Chondrocyte (in vitro differentiated cells): ENCODE results near the gene GNG12. TPM values are rescaled to one million over a fixed set of nuclear protein-coding genes. Genes with fewer than 3 reads are reported as not detected.
A peak's percentile ranks its signal among the peaks of the same experiment; 100 is the strongest.

Source experiments
- DNase-seq: peaks from one replicate; pipeline ENCODE4 v3.0.0; 2021; ENCODE audit warnings: mixed read lengths, low spot score
- H3K27ac Mint-ChIP-seq: one replicate; pipeline ENCODE4 v1.8.0; 2021; ENCODE audit warnings: mild to moderate bottlenecking, moderate library complexity, mixed read lengths; ENCODE audit not compliant: unreplicated experiment
- H3K27me3 Mint-ChIP-seq: 2 replicates; pipeline ENCODE4 v1.8.0; 2021; ENCODE audit warnings: low read depth, mixed read lengths
- H3K36me3 Mint-ChIP-seq: 2 replicates; pipeline ENCODE4 v1.8.0; 2021; ENCODE audit warnings: low read depth, mixed read lengths
- H3K4me1 Mint-ChIP-seq: 2 replicates; pipeline ENCODE4 v1.8.0; 2021; ENCODE audit warnings: low read depth, mild to moderate bottlenecking, mixed read lengths
- H3K4me3 Mint-ChIP-seq: one replicate; pipeline ENCODE4 v1.8.0; 2021; ENCODE audit warnings: mild to moderate bottlenecking, moderate library complexity, mixed read lengths; ENCODE audit not compliant: unreplicated experiment
- H3K9me3 Mint-ChIP-seq: 2 replicates; pipeline ENCODE4 v1.8.0; 2021; ENCODE audit warnings: low read depth, mixed read lengths
- total RNA-seq: library from RNA; stranded (reverse); gene quantifications from 3 replicates; pipeline ENCODE4 v1.2.1, GENCODE V29; 2021
- TF ChIP-seq, protein P1 (sequence below): fragments of 200-600 bp; sonication (generic); IDR thresholded peaks from 2 replicates; pipeline ENCODE4 v1.5.0; 2021; ENCODE audit warnings: antibody characterized with exemption, mild to moderate bottlenecking, moderate library complexity

The GNG12 gene
- total RNA-seq, 1 donor from 2014 or later: 91.5 TPM

- Mint-ChIP-seq H3K36me3 (peaks cover 19% of the 10 kb centered on the region), H3K4me1 (peaks cover 49% of the 10 kb centered on the region), H3K4me3 (peak within 1 kb of the TSS; percentile 92), H3K27me3 (no peaks in the 10 kb centered on the region), H3K9me3 (no peaks in the 10 kb centered on the region), H3K27ac (peak within 1 kb of the TSS; percentile 99)
- TF ChIP-seq, protein P1, sequence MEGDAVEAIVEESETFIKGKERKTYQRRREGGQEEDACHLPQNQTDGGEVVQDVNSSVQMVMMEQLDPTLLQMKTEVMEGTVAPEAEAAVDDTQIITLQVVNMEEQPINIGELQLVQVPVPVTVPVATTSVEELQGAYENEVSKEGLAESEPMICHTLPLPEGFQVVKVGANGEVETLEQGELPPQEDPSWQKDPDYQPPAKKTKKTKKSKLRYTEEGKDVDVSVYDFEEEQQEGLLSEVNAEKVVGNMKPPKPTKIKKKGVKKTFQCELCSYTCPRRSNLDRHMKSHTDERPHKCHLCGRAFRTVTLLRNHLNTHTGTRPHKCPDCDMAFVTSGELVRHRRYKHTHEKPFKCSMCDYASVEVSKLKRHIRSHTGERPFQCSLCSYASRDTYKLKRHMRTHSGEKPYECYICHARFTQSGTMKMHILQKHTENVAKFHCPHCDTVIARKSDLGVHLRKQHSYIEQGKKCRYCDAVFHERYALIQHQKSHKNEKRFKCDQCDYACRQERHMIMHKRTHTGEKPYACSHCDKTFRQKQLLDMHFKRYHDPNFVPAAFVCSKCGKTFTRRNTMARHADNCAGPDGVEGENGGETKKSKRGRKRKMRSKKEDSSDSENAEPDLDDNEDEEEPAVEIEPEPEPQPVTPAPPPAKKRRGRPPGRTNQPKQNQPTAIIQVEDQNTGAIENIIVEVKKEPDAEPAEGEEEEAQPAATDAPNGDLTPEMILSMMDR: no peak
- peak; percentile 100 for DNase-seq
Measured at GRCh38 chr1:67685067-67685557, 148.2 kb downstream of the GNG12 start, which contains the start of gene GADD45A. Gene GADD45A, plus strand, starts transcription at chr1:67685201. Its CDS starts 294 bp downstream, at chr1:67685495.

- Mint-ChIP-seq H3K27me3 (no peaks in the 10 kb centered on the region), H3K36me3 (peaks cover 19% of the 10 kb centered on the region)
Measured at GRCh38 chr1:67684526-67685066, 148.7 kb downstream of the GNG12 start.

GRCh38 chr1:67683766-67684525 is 149.3 kb downstream of the GNG12 start:
- Mint-ChIP-seq H3K27me3 (no peaks in the 10 kb centered on the region), H3K9me3 (no peaks in the 10 kb centered on the region), H3K4me3 (peak overlapping the region; percentile 92), H3K4me1 (peaks cover 46% of the 10 kb centered on the region), H3K36me3 (peaks cover 15% of the 10 kb centered on the region), H3K27ac (peak overlapping the region; percentile 99)
- TF ChIP-seq, protein P1: no peak
- no peak for DNase-seq

More at GRCh38 chr1:67684526-67685066, 148.7 kb downstream of the GNG12 start:
- Mint-ChIP-seq H3K4me1 (peaks cover 52% of the 10 kb centered on the region), H3K9me3 (no peaks in the 10 kb centered on the region), H3K4me3 (peak overlapping the region; percentile 92), H3K27ac (peak overlapping the region; percentile 99)
- no peak for DNase-seq
- TF ChIP-seq, protein P1: no peak

DNA sequence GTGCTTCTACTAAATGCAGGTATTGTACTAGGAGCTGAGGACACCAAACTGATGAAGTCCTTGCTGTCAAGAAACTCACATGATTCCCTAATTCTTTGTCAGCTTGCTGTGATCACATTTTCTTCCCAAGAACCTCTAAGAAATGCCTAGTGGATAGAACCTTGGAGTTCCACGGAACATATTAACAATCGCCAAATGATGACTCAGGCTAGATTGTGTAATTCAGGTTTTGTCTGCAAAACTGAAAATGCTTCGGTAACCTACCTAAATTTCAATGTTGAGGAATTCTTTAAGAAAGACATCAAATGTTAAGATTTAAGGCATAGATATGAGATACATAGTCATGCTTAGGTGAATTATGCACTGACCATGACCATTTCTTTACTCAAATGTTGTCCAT is 150.0 kb downstream of the GNG12 start:
- TF ChIP-seq, protein P1: no peak
- peak overlapping the region; percentile 99 for H3K27ac Mint-ChIP-seq
- H3K9me3 Mint-ChIP-seq: no peaks in the 10 kb centered on the region
- no peak for DNase-seq
- peaks cover 42% of the 10 kb centered on the region for H3K4me1 Mint-ChIP-seq
- no peaks in the 10 kb centered on the region for H3K27me3 Mint-ChIP-seq
- H3K36me3 Mint-ChIP-seq: peaks cover 11% of the 10 kb centered on the region
- no peak overlapping the region for H3K4me3 Mint-ChIP-seq

- H3K4me3 Mint-ChIP-seq: no peak overlapping the region
- no peak for DNase-seq
- peaks cover 38% of the 10 kb centered on the region for H3K4me1 Mint-ChIP-seq
Measured at GRCh38 chr1:67682659-67683197, 150.5 kb downstream of the GNG12 start.

More at GRCh38 chr1:67682659-67683197, 150.5 kb downstream of the GNG12 start:
- Mint-ChIP-seq H3K36me3 (peaks cover 8% of the 10 kb centered on the region), H3K9me3 (no peaks in the 10 kb centered on the region), H3K27me3 (no peaks in the 10 kb centered on the region), H3K27ac (peak overlapping the region; percentile 99)
- TF ChIP-seq, protein P1: no peak
